ENCODE measurements around the gene LSMEM2.

LSMEM2 gene

GRCh38 chr3:50278880-50279224, at the start of gene LSMEM2:
Gene LSMEM2 (plus strand): TSS chr3:50279087. CDS start chr3:50279114, 27 bp downstream.
- Mint-ChIP-seq H3K27me3 (peaks cover 59% of the 10 kb centered on the region), H3K27ac (no peak within 1 kb of the TSS), H3K4me1 (peaks cover 20% of the 10 kb centered on the region), H3K36me3 (peaks cover 1% of the 10 kb centered on the region), H3K4me3 (no peak within 1 kb of the TSS), H3K9me3 (no peaks in the 10 kb centered on the region)
- no peak for DNase-seq
- CTCF ChIA-PET, result interaction anchor here (0.9 to 3.6 kb wide), 5 partner anchors 10 to 85 kb away, joined by 3 to 22 read pairs (median 6); partner anchors contain the start of genes HYAL3 and NAA80

- DNase-seq, result no peak
- Mint-ChIP-seq H3K27ac (peak overlapping the region; percentile 1), H3K27me3 (peaks cover 21% of the 10 kb centered on the region), H3K4me1 (peaks cover 50% of the 10 kb centered on the region), H3K9me3 (no peaks in the 10 kb centered on the region), H3K36me3 (peaks cover 2% of the 10 kb centered on the region), H3K4me3 (peak overlapping the region; percentile 24)
- CTCF ChIA-PET, result interaction anchor here (0.9 to 12.9 kb wide), 7 partner anchors 14 to 46 kb away, joined by 4 to 202 read pairs (median 24); partner anchors contain the start of genes GNAT1 and SEMA3B
Measured at GRCh38 chr3:50229490-50229889, 49.4 kb upstream of the LSMEM2 start.

DNA sequence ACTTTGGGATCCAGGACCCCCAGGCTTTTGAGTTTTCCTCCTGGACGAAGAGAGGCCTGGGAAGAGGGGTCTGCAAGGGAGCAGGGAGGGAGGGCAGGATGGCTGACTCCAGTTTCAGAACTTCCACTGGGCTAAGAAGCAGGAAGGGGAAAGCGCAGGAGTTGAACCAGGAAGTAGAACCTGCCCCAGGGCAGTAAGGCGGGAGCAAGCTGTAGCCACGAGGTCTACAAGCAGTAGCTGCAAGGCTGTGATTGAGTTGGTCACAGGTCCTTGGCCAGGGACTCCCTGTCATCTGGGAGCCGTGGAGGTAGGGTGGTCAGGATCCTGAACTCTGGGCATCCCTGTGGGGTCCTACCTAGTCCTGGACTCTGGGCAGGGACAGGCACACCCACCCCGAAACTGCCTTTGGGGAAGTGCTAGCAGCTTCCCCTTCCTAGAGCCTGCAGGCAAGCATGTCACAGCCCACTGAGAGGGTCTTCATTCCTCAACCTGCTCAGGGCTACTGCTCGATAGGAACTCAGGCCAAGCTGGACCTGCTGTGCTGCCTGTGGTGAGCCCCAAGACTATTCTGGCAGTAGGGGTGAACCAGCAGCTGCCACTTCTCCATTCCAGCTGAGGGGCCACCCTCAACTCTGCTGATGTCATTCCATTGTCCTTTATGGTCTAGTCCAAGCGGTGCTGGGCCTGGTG, 48.6 kb upstream of the LSMEM2 start:
- DNase-seq, result no peak
- CTCF ChIA-PET, result interaction anchor here (1.2 to 8.2 kb wide), 2 partner anchors 18 to 37 kb away, joined by 3 to 112 read pairs; no protein-coding TSS in a partner anchor
- peaks cover 13% of the 10 kb centered on the region for H3K27me3 Mint-ChIP-seq
- no peak overlapping the region for H3K4me3 Mint-ChIP-seq
- no peak overlapping the region for H3K27ac Mint-ChIP-seq
- H3K9me3 Mint-ChIP-seq, result no peaks in the 10 kb centered on the region
- peaks cover 52% of the 10 kb centered on the region for H3K4me1 Mint-ChIP-seq
- peaks cover 2% of the 10 kb centered on the region for H3K36me3 Mint-ChIP-seq

DNA sequence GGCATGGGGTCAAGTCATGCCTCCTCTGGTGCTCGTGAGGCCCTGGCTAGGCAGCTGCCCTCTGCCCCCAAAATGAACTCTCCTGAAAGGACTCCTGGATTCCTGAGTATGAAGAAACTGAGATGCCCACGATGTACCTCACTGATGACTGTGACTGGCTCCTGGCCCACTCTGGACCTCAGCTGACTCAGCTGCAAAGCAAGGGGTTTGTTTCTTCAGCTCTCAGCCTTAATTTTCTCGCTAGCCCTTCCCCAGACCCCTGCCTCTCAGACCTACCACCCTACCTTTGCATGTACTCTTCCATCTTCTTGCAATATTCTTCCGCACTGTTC, 48.1 kb upstream of the LSMEM2 start:
- H3K4me3 Mint-ChIP-seq, result no peak overlapping the region
- peaks cover 8% of the 10 kb centered on the region for H3K27me3 Mint-ChIP-seq
- no peak overlapping the region for H3K27ac Mint-ChIP-seq
- H3K4me1 Mint-ChIP-seq, result peaks cover 54% of the 10 kb centered on the region
- H3K9me3 Mint-ChIP-seq, result no peaks in the 10 kb centered on the region
- CTCF ChIA-PET, result interaction anchor here (1.2 to 8.2 kb wide), 2 partner anchors 18 to 37 kb away, joined by 3 to 112 read pairs; no protein-coding TSS in a partner anchor
- no peak for DNase-seq
- peaks cover 2% of the 10 kb centered on the region for H3K36me3 Mint-ChIP-seq

DNA sequence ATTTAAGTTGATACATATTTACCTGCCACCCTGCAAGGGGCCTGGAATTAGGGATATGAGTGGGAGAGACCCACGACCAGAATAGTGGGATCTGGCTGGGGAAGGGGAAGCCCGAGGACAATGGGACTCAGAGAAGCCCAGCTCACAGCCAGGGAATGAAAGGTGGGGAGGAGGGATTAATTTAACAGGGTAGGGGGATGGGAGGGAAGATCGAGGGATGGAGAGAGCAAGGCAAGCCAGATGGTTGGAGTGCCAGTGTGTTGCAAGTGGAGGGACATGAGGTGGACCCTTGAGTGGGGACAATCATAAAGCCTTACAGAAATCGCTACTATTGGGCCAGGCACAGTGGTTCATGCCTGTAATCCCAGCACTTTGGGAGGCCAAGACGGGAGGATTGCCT, 47.3 kb upstream of the LSMEM2 start:
- Mint-ChIP-seq H3K36me3 (peaks cover 4% of the 10 kb centered on the region), H3K27me3 (peaks cover 3% of the 10 kb centered on the region), H3K27ac (no peak overlapping the region), H3K4me1 (peaks cover 50% of the 10 kb centered on the region), H3K9me3 (no peaks in the 10 kb centered on the region), H3K4me3 (no peak overlapping the region)
- CTCF ChIA-PET, result interaction anchor here (0.8 to 8.2 kb wide), 2 partner anchors 12 to 17 kb away, joined by 3 to 112 read pairs; no protein-coding TSS in a partner anchor
- DNase-seq, result no peak

- CTCF ChIA-PET, result interaction anchor here (0.8 to 2.0 kb wide), 2 partner anchors 11 to 24 kb away, joined by 3 to 7 read pairs; no protein-coding TSS in a partner anchor
- H3K27ac Mint-ChIP-seq, result no peak overlapping the region
- H3K4me1 Mint-ChIP-seq, result peaks cover 45% of the 10 kb centered on the region
- peaks cover 3% of the 10 kb centered on the region for H3K27me3 Mint-ChIP-seq
- H3K9me3 Mint-ChIP-seq, result no peaks in the 10 kb centered on the region
- no peak for DNase-seq
- peaks cover 10% of the 10 kb centered on the region for H3K36me3 Mint-ChIP-seq
- no peak overlapping the region for H3K4me3 Mint-ChIP-seq
Measured at GRCh38 chr3:50232303-50232702, 46.6 kb upstream of the LSMEM2 start.

GRCh38 chr3:50233176-50233575, 45.7 kb upstream of the LSMEM2 start:
- peaks cover 18% of the 10 kb centered on the region for H3K36me3 Mint-ChIP-seq
- DNase-seq, result no peak
- CTCF ChIA-PET, result interaction anchor here (1.6 to 6.3 kb wide), 3 partner anchors 10 to 23 kb away, joined by 6 to 50 read pairs (median 7); no protein-coding TSS in a partner anchor
- peak overlapping the region; percentile 63 for H3K27ac Mint-ChIP-seq
- no peaks in the 10 kb centered on the region for H3K9me3 Mint-ChIP-seq
- peaks cover 3% of the 10 kb centered on the region for H3K27me3 Mint-ChIP-seq
- peaks cover 41% of the 10 kb centered on the region for H3K4me1 Mint-ChIP-seq
- H3K4me3 Mint-ChIP-seq, result no peak overlapping the region

GRCh38 chr3:50235716-50236483, 43.0 kb upstream of the LSMEM2 start, which contains the start of gene GNAI2:
Gene GNAI2 (plus strand): TSS chr3:50236204. CDS start chr3:50236336, 132 bp downstream.
- Mint-ChIP-seq H3K4me1 (peaks cover 53% of the 10 kb centered on the region), H3K4me3 (peak within 1 kb of the TSS; percentile 98), H3K27me3 (peaks cover 3% of the 10 kb centered on the region), H3K9me3 (no peaks in the 10 kb centered on the region), H3K27ac (peak within 1 kb of the TSS; percentile 98), H3K36me3 (peaks cover 34% of the 10 kb centered on the region)
- peak; percentile 99 for DNase-seq
- CTCF ChIA-PET, result interaction anchor here (0.7 to 6.3 kb wide), 5 partner anchors 9 to 39 kb away, joined by 3 to 50 read pairs (median 4); no protein-coding TSS in a partner anchor

- CTCF ChIA-PET, result interaction anchor here (1.9 to 6.3 kb wide), 2 partner anchors 9 to 10 kb away, joined by 9 to 50 read pairs; no protein-coding TSS in a partner anchor
- Mint-ChIP-seq H3K27me3 (peaks cover 3% of the 10 kb centered on the region), H3K4me1 (peaks cover 58% of the 10 kb centered on the region), H3K27ac (peak overlapping the region; percentile 98), H3K36me3 (peaks cover 37% of the 10 kb centered on the region), H3K4me3 (peak overlapping the region; percentile 98), H3K9me3 (no peaks in the 10 kb centered on the region)
- DNase-seq, result no peak
Measured at GRCh38 chr3:50236484-50237132, 42.3 kb upstream of the LSMEM2 start.

DNA sequence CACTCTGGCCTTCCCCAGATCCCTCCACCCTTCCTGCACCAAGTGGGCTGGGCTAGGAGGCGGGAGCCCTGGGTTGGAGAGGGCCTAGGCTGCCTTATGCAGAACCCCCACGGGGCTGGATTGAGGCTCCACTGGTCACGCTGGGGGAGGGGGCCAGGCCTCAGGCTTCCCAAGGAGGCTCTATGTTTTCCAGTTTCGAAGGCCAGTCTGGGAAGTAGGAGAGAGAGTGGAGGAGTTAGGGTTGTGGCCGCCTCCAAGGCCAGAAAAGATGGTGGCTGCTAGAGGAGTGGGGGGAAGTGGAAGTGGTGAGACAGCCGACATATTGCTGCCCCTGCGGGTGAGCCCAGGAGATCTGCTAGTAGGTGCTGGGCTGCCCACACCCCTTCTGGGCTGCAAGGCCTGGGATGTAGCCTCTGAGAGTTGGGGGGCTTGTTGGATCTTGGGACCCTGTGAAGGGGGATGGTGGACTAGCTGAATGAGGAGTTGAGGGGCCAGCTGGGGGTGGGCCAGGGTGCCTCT, 41.7 kb upstream of the LSMEM2 start:
- peak overlapping the region; percentile 98 for H3K27ac Mint-ChIP-seq
- CTCF ChIA-PET, result interaction anchor here (0.6 to 6.3 kb wide), 2 partner anchors 10 to 18 kb away, joined by 3 to 50 read pairs; no protein-coding TSS in a partner anchor
- peak overlapping the region; percentile 98 for H3K4me3 Mint-ChIP-seq
- peaks cover 64% of the 10 kb centered on the region for H3K4me1 Mint-ChIP-seq
- DNase-seq, result peak; percentile 61
- H3K36me3 Mint-ChIP-seq, result peaks cover 40% of the 10 kb centered on the region
- no peaks in the 10 kb centered on the region for H3K9me3 Mint-ChIP-seq
- peaks cover 3% of the 10 kb centered on the region for H3K27me3 Mint-ChIP-seq

- Mint-ChIP-seq H3K36me3 (peaks cover 45% of the 10 kb centered on the region), H3K4me3 (peak overlapping the region; percentile 98), H3K4me1 (peaks cover 71% of the 10 kb centered on the region), H3K27ac (peak overlapping the region; percentile 98), H3K9me3 (no peaks in the 10 kb centered on the region), H3K27me3 (peaks cover 1% of the 10 kb centered on the region)
- CTCF ChIA-PET, result interaction anchor here (0.6 to 6.3 kb wide), 2 partner anchors 9 to 17 kb away, joined by 3 to 50 read pairs; no protein-coding TSS in a partner anchor
- peak; percentile 95 for DNase-seq
Measured at GRCh38 chr3:50237754-50238548, 40.9 kb upstream of the LSMEM2 start.

DNA sequence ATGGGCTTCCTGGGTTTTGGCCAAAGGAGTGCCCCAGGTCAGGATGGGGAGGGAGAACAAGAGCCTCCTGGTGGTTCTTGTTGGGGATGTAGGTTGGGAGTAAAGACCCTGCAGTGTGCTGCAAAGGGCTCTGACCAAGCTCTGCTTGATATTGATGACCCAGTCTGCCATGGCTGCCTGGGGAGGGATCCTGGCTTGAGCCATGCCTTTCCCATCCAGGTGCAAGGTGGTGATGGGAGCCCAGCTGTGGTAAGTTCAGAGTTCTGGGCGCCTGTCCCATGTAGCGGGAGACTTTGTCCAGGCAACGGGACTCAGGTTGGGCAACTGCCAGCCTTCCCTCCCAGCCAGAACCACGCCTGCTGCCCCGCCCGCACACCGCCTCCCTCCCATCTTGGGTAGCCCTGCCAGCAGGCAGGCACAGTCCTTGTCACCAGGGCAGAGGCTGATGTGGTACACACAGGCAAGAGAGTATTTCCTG, 40.3 kb upstream of the LSMEM2 start:
- CTCF ChIA-PET, result interaction anchor here (6.3 kb wide), 1 partner anchor 8 kb away, joined by 50 read pairs; no protein-coding TSS in a partner anchor
- Mint-ChIP-seq H3K27ac (peak overlapping the region; percentile 98), H3K4me1 (peaks cover 73% of the 10 kb centered on the region), H3K9me3 (no peaks in the 10 kb centered on the region), H3K27me3 (no peaks in the 10 kb centered on the region), H3K4me3 (peak overlapping the region; percentile 98), H3K36me3 (peaks cover 45% of the 10 kb centered on the region)
- no peak for DNase-seq

GRCh38 chr3:50239649-50240048, 39.2 kb upstream of the LSMEM2 start:
- Mint-ChIP-seq H3K27ac (peak overlapping the region; percentile 98), H3K4me1 (peaks cover 77% of the 10 kb centered on the region), H3K27me3 (no peaks in the 10 kb centered on the region), H3K4me3 (peak overlapping the region; percentile 98), H3K9me3 (no peaks in the 10 kb centered on the region), H3K36me3 (peaks cover 49% of the 10 kb centered on the region)
- CTCF ChIA-PET, result interaction anchor here (0.8 kb wide), 1 partner anchor 9 kb away, joined by 3 read pairs; no protein-coding TSS in a partner anchor
- DNase-seq, result no peak

All from activated naive CD4-positive, alpha-beta T cell treated with anti-CD3 and anti-CD28 coated beads, Interleukin-2, amount 10 ng/mL, durations not matched to agents 7 days and 5 days (primary cell).